Urothelium cell line (cell line): ENCODE measurements around the gene ATP6V1A.
"Not testable (repeated sequence)": the region's sequence is repeated elsewhere in the genome, so short reads cannot be mapped to it uniquely, and the experiment has no call there.

Source experiments
- DNase-seq: peaks from one replicate; pipeline ENCODE4 v3.0.0; 2011; ENCODE audit warnings: low spot score, mixed read lengths
- FAIRE-seq: peaks from 2 replicates; lab custom pipeline; 2011; peaks lifted over from hg19 to GRCh38; lab: Jason Lieb, UNC

ATP6V1A gene

DNA sequence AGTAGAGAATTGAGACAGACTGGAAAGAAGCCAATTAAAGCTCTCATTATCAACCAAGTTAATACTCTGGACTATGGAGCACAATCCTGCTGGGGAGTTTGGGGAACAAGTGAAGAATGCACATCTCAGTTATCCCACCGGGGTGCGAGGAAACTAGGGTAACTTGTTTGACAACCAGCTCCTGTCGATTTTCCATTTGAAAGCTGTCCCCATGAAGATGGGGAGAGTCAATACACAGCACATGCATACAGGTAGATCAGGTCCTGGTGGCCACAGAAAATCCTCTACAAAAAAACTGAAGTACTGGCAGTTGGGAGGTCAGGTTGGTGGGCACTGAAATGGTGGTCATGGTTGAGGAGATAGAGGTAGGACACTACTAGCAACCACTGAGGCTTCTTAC lies 66.0 kb downstream of the ATP6V1A start:
- FAIRE-seq (no peak), DNase-seq (no peak)

DNA sequence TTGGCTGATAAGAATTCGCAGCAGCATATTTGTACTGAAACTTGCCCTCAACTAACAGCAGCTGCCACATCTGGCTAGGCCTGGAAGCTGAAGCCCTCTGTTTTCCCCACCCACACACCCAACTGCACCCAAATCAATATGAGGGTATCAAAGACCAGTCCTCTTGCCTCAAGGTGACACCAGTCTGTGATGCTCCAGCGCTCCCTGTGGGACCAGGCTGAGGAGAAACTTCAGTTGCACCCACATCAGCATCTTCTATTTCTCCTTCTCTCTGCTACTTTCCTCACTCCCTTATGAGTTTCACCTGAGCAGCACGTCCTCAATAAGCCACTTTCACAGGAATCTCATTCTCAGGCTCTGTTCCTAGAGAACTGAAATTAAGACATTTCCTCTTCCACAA lies 73.0 kb downstream of the ATP6V1A start:
- no peak for FAIRE-seq
- no peak for DNase-seq

DNA sequence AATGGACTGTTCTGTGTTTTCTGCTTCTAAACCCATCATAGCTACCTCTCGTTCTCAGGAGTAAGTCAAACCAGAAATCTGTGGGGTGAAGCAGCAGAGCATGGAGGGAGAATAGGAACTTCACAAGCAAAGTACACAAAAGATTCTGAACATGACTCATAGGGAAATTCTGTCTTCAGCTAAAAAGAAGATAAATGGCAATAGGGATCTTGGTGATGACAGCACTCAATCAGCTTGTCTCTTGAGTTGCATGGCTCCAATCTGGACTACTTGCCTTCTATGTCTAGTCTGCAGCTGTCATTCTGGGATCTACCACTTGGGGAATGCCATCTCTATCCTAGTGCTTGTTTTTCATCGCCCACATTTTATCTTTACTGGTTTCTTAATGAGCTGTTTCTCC lies 78.3 kb downstream of the ATP6V1A start:
- DNase-seq = peak; percentile 27
- FAIRE-seq = no peak

DNA sequence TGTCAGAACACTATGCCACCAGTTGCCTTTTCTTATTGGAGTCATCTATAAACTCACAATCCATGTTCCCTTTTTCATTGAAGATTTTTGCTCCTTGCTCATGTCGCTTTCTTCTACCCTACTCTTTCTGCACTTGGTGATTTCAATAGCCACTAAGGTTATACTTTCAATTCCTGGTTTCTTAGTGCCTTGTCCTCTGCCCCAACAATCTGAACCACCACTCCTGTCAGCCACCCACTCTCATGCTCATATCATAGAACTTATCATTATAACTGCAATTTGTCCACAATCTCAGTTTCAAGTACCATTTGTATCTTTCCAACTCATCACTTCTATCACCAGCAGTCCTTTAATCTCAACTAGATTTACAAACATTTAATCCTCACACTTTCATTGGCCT lies 81.8 kb downstream of the ATP6V1A start:
- FAIRE-seq (no peak), DNase-seq (no peak)

DNA sequence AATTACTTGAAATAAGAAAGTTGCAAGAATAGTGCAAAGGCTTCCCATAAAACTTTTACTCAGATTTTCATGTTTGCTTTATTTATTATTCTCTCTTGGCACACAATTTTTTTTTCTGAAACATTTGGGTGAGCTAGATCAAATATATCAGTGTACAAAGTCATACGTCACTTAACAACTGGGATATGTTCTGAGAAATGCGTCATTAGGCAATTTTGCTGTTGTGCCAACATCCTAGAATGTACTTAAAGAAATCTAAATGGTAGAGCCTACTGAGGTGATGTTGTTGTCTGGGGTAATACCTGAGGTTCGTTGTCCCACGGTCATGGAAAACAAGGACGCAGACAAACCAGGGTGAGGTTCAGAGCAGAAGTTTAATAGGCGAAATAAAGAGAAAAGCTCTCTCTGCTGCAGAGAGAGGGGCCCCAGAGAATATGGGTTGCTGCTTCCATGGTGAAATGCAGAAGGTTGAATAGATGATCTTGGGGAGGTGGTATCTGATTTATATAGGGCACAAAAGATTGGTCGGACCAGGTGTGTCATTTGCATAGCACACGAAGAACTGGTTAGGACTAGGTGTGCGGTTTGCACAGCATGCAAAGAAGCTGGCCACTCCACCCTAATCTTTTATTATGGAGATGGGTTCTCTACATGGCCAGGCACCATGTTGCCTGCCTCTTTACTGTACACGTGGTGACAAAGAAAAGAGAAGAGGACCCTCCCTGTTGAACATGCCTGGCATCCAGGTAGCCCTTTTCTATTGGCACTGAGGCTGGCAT lies 82.9 kb downstream of the ATP6V1A start:
- peak; percentile 32 for FAIRE-seq

DNA sequence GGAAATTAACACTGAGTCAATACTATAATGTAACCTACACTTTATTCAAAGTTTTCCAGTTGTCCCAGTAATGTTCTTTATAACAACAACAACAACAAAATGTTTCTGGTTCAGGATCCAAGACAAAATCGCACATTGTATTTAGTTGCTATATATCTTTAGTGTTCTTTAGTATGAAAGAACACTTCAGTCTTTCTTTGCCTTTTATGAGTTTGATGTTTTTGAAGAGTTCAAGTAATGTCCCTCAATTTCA lies 84.2 kb downstream of the ATP6V1A start:
- DNase-seq (no peak), FAIRE-seq (no peak)

More for the DNA sequence above, 82.9 kb downstream of the ATP6V1A start:
- no peak for DNase-seq

DNA sequence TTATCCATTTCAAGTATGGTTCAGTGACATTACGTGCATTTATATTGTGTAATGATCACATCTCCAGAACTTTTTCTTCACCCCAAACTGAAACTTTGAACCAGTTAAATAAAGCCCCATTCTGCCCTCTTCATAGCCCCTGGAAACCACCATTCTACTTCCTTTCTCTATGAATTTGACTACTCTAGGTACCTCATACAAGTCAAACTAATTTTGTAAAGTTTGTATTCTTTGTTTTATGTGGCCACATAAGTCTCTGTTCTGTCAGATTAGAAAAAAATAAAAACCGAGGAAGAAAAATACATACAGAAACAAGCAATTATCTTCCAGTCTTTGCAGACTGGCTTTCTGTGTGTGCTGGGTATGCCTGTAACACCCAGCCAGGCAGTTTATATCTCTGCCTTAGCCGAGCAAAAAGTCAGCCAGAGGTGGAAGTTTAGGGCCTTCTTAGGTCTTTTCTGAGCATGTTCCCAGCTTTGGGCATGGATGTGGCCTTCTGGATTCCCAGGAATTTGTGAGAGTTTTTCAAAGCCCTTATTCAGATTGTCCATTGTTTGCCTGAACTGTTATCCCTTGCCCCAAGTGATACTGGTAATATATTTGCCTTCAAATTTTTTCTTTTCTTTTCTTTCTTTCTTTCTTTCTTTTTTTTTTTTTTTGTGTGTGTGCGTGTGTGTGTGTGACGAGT lies 85.8 kb downstream of the ATP6V1A start:
- FAIRE-seq (no peak), DNase-seq (no peak)

DNA sequence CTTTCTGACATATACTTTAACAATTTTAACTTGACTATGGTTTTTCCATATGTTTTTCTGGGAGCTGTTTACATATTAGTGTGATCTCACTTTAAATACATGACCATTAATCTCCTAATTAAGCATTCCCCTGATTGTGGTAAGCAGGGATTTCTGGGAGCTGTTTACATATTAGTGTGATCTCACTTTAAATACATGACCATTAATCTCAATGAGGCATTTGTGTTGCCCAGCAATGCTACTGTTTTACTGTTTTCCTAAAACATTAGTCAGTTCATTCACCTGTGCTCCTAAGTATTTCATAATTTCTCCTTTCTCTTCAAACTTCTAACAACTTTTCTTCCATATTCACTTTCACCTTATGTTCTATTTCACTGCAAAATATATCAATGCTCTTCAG lies 88.1 kb downstream of the ATP6V1A start:
- FAIRE-seq (no peak), DNase-seq (no peak)

DNA sequence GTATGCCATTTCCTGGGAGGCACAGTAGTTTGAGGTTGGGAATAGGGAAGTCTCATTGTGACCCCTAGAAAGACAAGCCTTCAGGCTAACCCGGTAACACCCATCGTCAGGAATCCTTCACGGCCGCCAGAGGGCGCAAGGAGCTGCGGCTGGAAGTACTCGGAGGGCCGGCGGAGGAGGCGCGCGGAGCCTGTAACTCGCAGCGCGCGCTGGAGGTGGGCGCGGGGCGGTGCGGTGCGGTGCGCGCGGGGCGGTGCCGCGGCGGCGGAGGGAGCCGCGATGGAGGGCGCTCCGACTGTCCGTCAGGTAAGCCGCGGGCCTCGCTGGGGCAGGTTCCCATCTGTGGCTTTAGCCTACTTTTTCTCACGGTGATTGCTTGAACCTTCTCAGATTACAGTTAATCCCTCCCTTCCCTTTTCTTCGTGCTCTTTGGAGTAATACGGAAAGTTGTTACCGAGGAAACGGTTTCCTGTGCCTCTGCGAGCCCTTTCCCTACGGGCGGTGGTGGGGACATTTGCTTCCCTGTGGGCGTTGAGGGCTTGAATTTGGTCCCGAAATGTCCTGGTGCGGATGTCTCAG lies 91.9 kb downstream of the ATP6V1A start, which contains the start of gene GRAMD1C:
Gene GRAMD1C, plus strand, starts transcription at position 158 of the 579 bp plus-strand sequence. Its CDS starts 122 bp downstream, at position 280.
- DNase-seq (peak; percentile 92), FAIRE-seq (no peak)

DNA sequence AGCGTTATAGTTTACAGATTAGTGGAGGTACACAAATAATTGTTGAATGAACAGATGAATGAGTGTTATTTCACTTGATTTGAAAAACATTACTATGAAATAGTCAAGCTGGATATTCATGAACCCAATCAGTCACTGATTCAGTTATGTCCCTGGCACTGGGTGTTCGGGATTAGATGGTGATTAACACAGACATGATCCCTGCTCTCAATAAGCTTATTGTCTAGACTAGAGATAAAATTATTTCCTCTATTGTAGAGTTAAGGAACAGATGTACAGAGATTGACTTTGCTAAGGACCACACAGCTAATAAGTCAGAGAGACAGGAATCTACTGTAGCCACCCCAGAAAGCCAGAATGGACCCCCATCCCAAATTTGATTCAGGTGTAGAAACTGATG lies 92.7 kb downstream of the ATP6V1A start:
- no peak for FAIRE-seq
- no peak for DNase-seq

DNA sequence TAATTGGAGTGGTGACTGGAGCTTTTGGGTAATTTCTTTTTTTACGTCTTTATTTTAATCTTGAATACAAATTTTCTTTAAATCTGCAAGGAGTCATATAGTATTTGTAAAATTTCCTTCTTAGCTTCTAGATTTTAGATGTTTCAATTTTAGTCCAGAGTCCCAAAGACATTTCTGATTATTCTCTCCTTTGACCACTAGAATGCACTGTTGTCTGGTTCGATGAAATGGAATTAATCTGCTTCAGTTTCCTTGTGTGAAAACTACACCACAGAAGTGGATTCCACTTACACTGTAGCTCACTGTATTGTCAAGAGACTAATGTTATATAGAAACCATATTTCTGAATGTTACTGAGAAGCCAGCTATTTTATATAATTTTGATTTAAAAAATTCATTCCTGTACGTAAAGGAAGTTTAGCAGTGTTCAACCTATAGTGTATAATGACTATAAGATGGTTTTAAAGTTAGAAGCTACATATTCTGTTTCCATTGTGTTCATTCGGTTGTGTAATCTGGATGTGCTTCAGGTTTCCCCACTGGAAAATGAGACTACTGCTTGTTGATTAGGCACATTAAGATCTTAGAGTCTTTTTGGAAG lies 97.9 kb downstream of the ATP6V1A start:
- DNase-seq (peak; percentile 41), FAIRE-seq (no peak)

DNA sequence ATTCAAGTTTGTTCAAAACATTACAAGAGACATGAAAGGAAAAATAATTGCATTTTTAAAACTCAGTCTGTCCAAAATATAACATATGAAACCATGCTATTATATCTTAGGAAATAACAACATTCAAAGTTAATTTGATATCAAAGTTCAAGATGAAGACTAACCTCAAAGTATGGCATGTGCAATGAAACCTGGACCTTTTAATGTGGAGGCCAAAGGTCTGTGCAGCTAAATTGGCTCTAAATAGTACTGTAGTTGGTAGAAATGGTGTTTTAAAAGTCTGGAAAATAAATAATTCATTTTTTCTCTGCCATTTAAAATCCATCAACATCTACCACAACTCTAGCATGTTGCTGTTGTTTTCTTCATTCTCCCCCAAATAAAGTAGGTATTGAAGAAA lies 100.4 kb downstream of the ATP6V1A start:
- FAIRE-seq = no peak
- DNase-seq = no peak

DNA sequence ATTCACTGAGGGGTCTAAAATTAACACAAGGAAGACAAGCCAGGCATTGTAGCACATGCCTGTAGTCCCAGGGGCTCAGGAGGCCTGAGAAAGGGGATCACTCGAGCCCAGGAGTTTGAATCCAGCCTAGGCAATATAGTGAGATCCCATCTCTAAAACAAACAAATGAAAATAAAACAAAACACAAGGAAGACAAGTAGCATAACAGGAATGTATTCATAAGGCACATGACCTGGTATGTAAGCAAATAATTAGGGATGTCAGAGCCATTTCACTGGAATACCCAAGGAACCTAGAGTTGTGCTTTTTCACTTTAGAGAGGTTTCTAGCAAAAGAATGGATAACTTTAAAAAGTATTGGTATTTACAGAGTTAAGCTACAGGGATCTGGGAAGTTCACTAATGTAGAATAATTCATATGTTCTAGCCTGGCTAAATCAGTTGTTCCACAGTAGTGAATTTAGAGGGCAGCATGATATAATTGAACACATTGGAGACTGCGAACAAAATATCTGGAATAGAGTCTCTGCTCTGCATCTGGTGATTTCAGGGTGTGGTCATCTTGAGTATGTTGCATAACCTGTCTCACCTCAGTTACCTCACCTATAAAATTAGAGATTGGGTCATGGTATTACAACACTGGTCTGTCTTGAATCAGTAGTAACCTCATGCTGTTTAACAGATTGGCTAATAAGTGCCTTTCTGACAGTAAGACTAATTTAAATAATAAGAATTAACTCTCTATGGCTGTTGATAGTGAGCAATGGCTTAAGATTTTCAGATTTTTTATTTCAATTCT lies 101.0 kb downstream of the ATP6V1A start:
- no peak for FAIRE-seq

DNA sequence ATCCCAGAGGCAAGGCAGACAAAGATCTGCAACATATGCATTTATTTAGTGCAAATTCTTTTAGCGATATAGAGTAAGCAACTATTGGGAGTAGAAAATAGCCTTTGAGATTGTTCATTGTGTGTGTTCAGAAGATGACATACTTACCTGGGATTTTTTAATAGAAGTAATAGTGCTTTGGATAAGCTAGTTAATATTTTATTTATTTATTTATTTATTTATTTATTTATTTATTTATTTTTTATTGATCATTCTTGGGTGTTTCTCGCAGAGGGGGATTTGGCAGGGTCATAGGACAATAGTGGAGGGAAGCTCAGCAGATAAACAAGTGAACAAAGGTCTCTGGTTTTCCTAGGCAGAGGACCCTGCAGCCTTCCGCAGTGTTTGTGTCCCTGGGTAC lies 102.2 kb downstream of the ATP6V1A start:
- FAIRE-seq, DNase-seq: not testable (repeated sequence)

More for the DNA sequence above, 101.0 kb downstream of the ATP6V1A start:
- no peak for DNase-seq

DNA sequence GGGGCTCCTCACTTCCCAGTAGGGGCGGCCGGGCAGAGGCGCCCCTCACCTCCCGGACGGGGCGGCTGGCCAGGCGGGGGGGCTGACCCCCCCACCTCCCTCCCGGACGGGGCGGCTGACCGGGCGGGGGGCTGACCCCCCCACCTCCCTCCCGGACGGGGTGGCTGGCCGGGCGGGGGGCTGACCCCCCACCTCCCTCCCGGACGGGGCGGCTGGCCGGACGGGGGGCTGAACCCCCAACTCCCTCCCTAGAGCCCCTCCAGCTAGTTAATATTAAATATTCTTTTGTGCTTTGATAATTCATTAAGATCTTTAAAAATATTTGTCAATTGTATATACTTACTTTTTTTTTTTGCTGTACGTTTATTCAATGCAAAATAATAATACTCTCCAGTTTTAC lies 103.0 kb downstream of the ATP6V1A start:
- not testable (repeated sequence) for FAIRE-seq, DNase-seq

DNA sequence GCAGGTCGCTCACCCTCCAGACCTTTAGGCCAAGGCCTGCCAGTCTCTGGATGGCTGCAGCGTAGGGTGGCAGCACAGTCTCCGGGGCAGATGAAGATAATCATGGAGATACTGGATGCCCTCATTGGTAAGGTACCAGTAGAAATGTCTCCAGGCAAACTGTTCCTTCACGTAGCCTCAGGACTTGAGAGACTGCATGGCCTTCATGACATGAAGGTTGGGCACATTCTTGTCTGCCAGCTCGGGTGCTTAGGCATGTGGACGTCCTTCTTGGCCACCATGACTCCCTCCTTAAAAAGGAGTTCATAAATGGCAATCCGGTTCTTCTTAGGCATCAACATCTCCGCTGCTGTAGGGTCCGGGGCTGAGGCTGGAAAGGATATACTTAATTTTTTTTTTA lies 103.6 kb downstream of the ATP6V1A start:
- FAIRE-seq, DNase-seq: not testable (repeated sequence)

DNA sequence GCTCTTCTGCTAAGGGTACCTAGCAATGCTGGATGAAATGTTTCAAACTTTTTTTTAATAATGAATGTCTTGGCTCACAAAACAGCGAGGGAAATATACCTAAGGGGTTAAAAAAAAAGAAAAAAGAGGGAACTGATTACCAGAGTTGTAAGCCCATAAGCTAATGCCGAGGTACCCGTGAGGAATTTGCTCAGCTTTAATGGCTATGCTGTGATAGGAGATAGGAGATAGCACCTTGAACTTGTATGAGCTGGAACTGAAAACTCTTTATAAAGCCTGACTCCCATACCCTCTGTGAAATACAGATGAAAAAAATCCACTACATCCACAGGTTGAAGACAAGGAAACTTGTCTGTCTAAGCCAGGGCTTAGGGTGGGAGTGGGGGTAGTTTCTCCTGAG lies 105.7 kb downstream of the ATP6V1A start:
- no peak for FAIRE-seq

More for the DNA sequence above, 105.7 kb downstream of the ATP6V1A start:
- DNase-seq = no peak
